22Rv1 (cell line): Measurements from ENCODE around the gene NHLRC2.

Experiments
- H3K27ac ChIP-seq: fragments of 450-650 bp; 2 replicates; pipeline ENCODE4 v1.5.1; 2017
- ZFX ChIP-seq: fragments of 450-650 bp; IDR thresholded peaks from 2 replicates; pipeline ENCODE4 v1.6.1; 2017; ENCODE audit warnings: antibody characterized with exemption, borderline replicate concordance
- TF ChIP-seq, protein P1 (sequence below): fragments of 450-650 bp; IDR thresholded peaks from 2 replicates; pipeline ENCODE4 v1.5.1; 2017; ENCODE audit warnings: mild to moderate bottlenecking

NHLRC2 gene

GRCh38 chr10:113912582-113912981 lies 58.1 kb downstream of the NHLRC2 start:
- H3K27ac ChIP-seq, result no peak overlapping the region
- TF ChIP-seq, protein P1, sequence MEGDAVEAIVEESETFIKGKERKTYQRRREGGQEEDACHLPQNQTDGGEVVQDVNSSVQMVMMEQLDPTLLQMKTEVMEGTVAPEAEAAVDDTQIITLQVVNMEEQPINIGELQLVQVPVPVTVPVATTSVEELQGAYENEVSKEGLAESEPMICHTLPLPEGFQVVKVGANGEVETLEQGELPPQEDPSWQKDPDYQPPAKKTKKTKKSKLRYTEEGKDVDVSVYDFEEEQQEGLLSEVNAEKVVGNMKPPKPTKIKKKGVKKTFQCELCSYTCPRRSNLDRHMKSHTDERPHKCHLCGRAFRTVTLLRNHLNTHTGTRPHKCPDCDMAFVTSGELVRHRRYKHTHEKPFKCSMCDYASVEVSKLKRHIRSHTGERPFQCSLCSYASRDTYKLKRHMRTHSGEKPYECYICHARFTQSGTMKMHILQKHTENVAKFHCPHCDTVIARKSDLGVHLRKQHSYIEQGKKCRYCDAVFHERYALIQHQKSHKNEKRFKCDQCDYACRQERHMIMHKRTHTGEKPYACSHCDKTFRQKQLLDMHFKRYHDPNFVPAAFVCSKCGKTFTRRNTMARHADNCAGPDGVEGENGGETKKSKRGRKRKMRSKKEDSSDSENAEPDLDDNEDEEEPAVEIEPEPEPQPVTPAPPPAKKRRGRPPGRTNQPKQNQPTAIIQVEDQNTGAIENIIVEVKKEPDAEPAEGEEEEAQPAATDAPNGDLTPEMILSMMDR, result no peak
- no peak for TF ChIP-seq ZFX

DNA sequence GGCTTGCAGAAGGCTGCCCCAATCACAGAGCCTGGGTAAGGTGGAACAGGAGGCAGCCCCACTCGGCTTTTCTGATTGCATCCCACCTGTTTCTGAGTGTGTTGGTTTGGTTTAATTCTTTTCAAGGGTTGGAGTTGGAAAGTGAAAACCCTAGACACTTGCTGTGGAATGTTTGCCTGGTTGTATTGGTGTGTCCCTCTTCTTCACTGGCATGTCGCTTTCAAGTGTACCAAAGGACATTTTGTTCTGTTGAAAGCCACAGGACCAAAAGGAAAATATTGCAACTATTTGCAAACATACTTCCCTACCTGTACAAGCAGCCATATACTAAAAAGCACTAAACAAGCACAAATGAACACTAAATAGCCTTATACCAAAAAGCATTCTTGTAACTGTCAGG lies 60.5 kb downstream of the NHLRC2 start:
- H3K27ac ChIP-seq, result no peak overlapping the region
- no peak for TF ChIP-seq ZFX
- TF ChIP-seq, protein P1, result no peak

GRCh38 chr10:113915540-113915939 lies 61.1 kb downstream of the NHLRC2 start:
- H3K27ac ChIP-seq, result no peak overlapping the region
- no peak for TF ChIP-seq ZFX
- TF ChIP-seq, protein P1, result no peak

GRCh38 chr10:113916053-113916452 lies 61.6 kb downstream of the NHLRC2 start:
- TF ChIP-seq, protein P1, result no peak
- no peak for TF ChIP-seq ZFX
- no peak overlapping the region for H3K27ac ChIP-seq

- TF ChIP-seq, protein P1, result no peak
- TF ChIP-seq ZFX, result no peak
- H3K27ac ChIP-seq, result no peak overlapping the region
Observed at GRCh38 chr10:113917636-113918035, 63.2 kb downstream of the NHLRC2 start.

GRCh38 chr10:113920114-113920513 lies 65.7 kb downstream of the NHLRC2 start:
- TF ChIP-seq ZFX, result no peak
- TF ChIP-seq, protein P1, result no peak
- no peak overlapping the region for H3K27ac ChIP-seq

DNA sequence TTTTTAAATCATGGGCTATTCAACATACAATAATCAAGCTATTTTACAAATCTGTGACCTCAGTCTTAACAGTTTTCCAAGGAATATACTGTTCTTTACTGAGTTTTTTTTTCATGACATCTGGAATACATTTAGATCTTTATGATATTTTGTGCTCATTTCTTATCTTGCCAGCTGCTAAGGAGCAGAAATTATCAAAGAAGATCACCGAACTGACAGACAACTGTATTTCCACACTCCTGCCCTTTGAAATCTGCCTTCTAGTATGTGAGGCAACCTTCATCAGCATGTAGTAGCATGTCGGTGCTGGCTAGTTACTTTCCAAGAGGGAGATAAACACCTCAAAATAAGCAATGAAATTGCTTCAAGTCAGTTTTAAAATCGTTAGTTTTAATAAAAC lies 66.4 kb downstream of the NHLRC2 start:
- TF ChIP-seq, protein P1, result no peak
- TF ChIP-seq ZFX, result no peak
- H3K27ac ChIP-seq, result no peak overlapping the region
